Mesenchymal stem cell (in vitro differentiated cells and primary cell): ENCODE results near the gene CENPC.

Experiments used
- DNase-seq: peaks from one replicate; pipeline ENCODE4 v3.0.0-alpha.2; 2013
- H2AFZ ChIP-seq: one replicate; pipeline ENCODE4 v1.6.1; 2013; ENCODE audit warnings: low read depth, mild to moderate bottlenecking, control low read depth, inconsistent platforms, low read length, moderate library complexity
- H2AK5ac ChIP-seq: 2 replicates; pipeline ENCODE4 v1.6.1; 2013; ENCODE audit warnings: low read length, moderate library complexity, mild to moderate bottlenecking, inconsistent platforms; ENCODE audit not compliant: severe bottlenecking
- H2BK120ac ChIP-seq: one replicate; pipeline ENCODE4 v1.6.1; 2013; ENCODE audit warnings: low read depth, mild to moderate bottlenecking, inconsistent platforms, low read length, moderate library complexity
- H2BK12ac ChIP-seq, 2 experiments: one replicate each; pipeline ENCODE4 v1.6.1; 2013; ENCODE audit warnings: inconsistent platforms in 2 of 2, low read length in 2 of 2, mild to moderate bottlenecking in 2 of 2, moderate library complexity in 2 of 2, control low read depth in 1 of 2
- H2BK15ac ChIP-seq: one replicate; pipeline ENCODE4 v1.6.1; 2013; ENCODE audit warnings: mild to moderate bottlenecking, low read depth, inconsistent platforms; ENCODE audit not compliant: poor library complexity, severe bottlenecking
- H2BK5ac ChIP-seq: 2 replicates; pipeline ENCODE4 v1.6.1; 2013; ENCODE audit warnings: low read depth, mild to moderate bottlenecking, low read length, control low read depth, inconsistent platforms; ENCODE audit not compliant: poor library complexity, severe bottlenecking
- H3K14ac ChIP-seq, 2 experiments: one replicate each; pipeline ENCODE4 v1.6.1; 2013; ENCODE audit warnings: inconsistent platforms in 2 of 2, low read length in 2 of 2, control low read depth in 1 of 2, mild to moderate bottlenecking in 1 of 2, moderate library complexity in 1 of 2
- H3K18ac ChIP-seq, 2 experiments: one replicate each; pipeline ENCODE4 v1.6.1; 2013; ENCODE audit warnings: inconsistent platforms in 2 of 2, low read length in 2 of 2, control low read depth in 1 of 2, low read depth in 1 of 2, mild to moderate bottlenecking in 1 of 2
- H3K23ac ChIP-seq, 2 experiments: one replicate each; pipeline ENCODE4 v1.6.1; 2013; ENCODE audit warnings: inconsistent platforms in 2 of 2, low read length in 2 of 2, mild to moderate bottlenecking in 2 of 2, moderate library complexity in 2 of 2, control low read depth in 1 of 2
- H3K27ac ChIP-seq: 2 replicates; pipeline ENCODE4 v1.5.1; 2013; ENCODE audit warnings: mild to moderate bottlenecking, moderate library complexity, low read length, control low read depth, inconsistent platforms; ENCODE audit not compliant: poor library complexity, severe bottlenecking
- H3K27me3 ChIP-seq, 2 experiments: 2 replicates each; pipeline versions ENCODE4 v1.6.1 to v1.7.0; 2013; ENCODE audit warnings: low read length in 2 of 2, mild to moderate bottlenecking in 2 of 2, moderate library complexity in 2 of 2, control low read depth in 1 of 2, inconsistent platforms in 1 of 2; ENCODE audit not compliant: control insufficient read depth in 1 of 2, insufficient read depth in 1 of 2
- H3K36me3 ChIP-seq, 2 experiments: 2 replicates each; pipeline versions ENCODE4 v1.6.1 to v1.7.0; 2013; ENCODE audit warnings: low read length in 2 of 2, control low read depth in 1 of 2, inconsistent platforms in 1 of 2, low read depth in 1 of 2, mild to moderate bottlenecking in 1 of 2; ENCODE audit not compliant: insufficient read depth in 2 of 2, control insufficient read depth in 1 of 2
- H3K4ac ChIP-seq, 2 experiments: one replicate each; pipeline ENCODE4 v1.6.1; 2013; ENCODE audit warnings: inconsistent platforms in 2 of 2, low read length in 2 of 2, mild to moderate bottlenecking in 2 of 2, moderate library complexity in 2 of 2, control low read depth in 1 of 2, low read depth in 1 of 2
- H3K4me1 ChIP-seq: 2 replicates; pipeline ENCODE4 v1.6.1; 2013; ENCODE audit warnings: low read depth, low read length, control low read depth; ENCODE audit not compliant: control insufficient read depth, insufficient read depth
- H3K4me2 ChIP-seq: 2 replicates; pipeline ENCODE4 v1.6.1; 2013; ENCODE audit warnings: low read length, mild to moderate bottlenecking, inconsistent platforms; ENCODE audit not compliant: poor library complexity, severe bottlenecking
- H3K4me3 ChIP-seq, 2 experiments: 2 replicates each; pipeline versions ENCODE4 v1.5.1 to v1.7.0; 2013; ENCODE audit warnings: low read length in 2 of 2, mild to moderate bottlenecking in 2 of 2, control low read depth in 1 of 2, low read depth in 1 of 2; ENCODE audit not compliant: insufficient read depth in 1 of 2
- H3K79me1 ChIP-seq: replicated peaks from 2 replicates; pipeline ENCODE4 v1.6.1; 2013; ENCODE audit warnings: mild to moderate bottlenecking, control low read depth, low read length, inconsistent platforms; ENCODE audit not compliant: poor library complexity, severe bottlenecking
- H3K9ac ChIP-seq: 2 replicates; pipeline ENCODE4 v1.7.0; 2013; ENCODE audit warnings: mild to moderate bottlenecking, low read length, moderate library complexity
- H3K9me3 ChIP-seq: 2 replicates; pipeline ENCODE4 v1.7.0; 2013; ENCODE audit warnings: mild to moderate bottlenecking, low read length; ENCODE audit not compliant: control insufficient read depth
- H4K8ac ChIP-seq: one replicate; pipeline ENCODE4 v1.6.1; 2013; ENCODE audit warnings: inconsistent platforms, mild to moderate bottlenecking, low read length, moderate library complexity
- H4K91ac ChIP-seq: one replicate; pipeline ENCODE4 v1.6.1; 2013; ENCODE audit warnings: mild to moderate bottlenecking, low read length, inconsistent platforms
- WGBS: methylation state at CpG from one replicate; pipeline ENCODE4 v1.1.7; 2013; ENCODE audit warnings: mixed read lengths; 5-methylcytosine and 5-hydroxymethylcytosine counted together

The CENPC gene

DNA sequence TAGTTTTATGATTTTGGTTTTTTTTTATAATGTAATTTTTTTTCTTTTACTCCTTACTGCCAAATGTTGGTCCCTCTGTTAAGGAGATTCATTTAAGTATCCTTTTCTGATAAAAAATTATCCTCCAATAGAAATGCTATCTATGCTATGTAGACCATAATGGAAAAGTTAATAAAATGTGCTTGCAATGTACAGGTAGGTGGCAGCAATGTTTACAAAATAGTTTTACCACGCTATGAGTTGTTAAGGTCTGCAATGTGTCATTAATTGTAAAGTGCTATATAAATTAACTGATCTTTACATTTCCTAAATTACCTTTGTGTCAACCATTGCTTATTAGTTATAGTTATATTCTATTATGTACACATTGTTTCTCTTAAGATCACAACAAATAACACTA lies 3.8 kb upstream of the CENPC start:
- Histone ChIP-seq H2BK12ac (no peak overlapping the region), H3K4me3 (no peak overlapping the region), H3K18ac (no peak overlapping the region), H3K27ac (no peak overlapping the region), H3K36me3 (no peaks in the 10 kb centered on the region), H2BK15ac (no peak overlapping the region), H2BK120ac (no peak overlapping the region), H2BK5ac (no peak overlapping the region), H3K4ac (no peak overlapping the region), H3K27me3 (no peaks in the 10 kb centered on the region), H4K8ac (no peak overlapping the region), H3K9ac (no peak overlapping the region), H3K9me3 (no peaks in the 10 kb centered on the region), H3K23ac (no peak overlapping the region), H3K4me2 (no peak overlapping the region), H3K4me1 (no peaks in the 10 kb centered on the region), H4K91ac (no peak overlapping the region), H3K79me1 (no peaks in the 10 kb centered on the region), H2AK5ac (no peak overlapping the region), H3K14ac (no peak overlapping the region), H2AFZ (no peak overlapping the region)
- WGBS, result no CpG with 5 or more reads among the region's 1 CpG
- no peak for DNase-seq

DNA sequence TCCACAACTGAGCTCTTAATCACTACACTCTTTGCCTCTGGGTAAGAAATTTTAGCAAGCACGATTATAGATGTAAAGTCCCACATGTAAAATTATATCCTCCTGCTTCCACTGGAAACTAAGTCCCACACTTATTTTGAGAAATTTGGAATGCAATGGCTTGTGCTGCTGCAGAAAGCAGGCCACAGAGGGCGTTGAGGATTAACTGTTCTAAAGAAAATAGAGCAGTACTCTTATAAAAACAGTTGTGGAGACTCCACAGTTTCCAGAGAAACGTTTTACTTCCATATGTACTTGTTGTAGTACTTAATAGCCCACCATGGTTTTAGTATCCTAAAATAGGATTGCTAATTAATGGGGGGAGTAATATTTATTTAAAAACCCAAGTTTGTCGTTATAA lies 1.7 kb upstream of the CENPC start:
- WGBS, result 60% methylated on average over 1 of the region's 4 CpGs
- Histone ChIP-seq H2BK120ac (no peak overlapping the region), H3K23ac (no peak overlapping the region), H3K18ac (no peak overlapping the region), H2AK5ac (no peak overlapping the region), H2BK5ac (no peak overlapping the region), H3K36me3 (peaks cover 0 to 13% of the 10 kb centered on the region in 2 experiments), H3K4me2 (no peak overlapping the region), H2AFZ (no peak overlapping the region), H3K27ac (no peak overlapping the region), H2BK15ac (no peak overlapping the region), H3K9ac (peak overlapping the region; percentile 15), H3K4me1 (no peaks in the 10 kb centered on the region), H3K9me3 (no peaks in the 10 kb centered on the region), H3K4me3 (no peak overlapping the region), H3K4ac (no peak overlapping the region), H3K27me3 (no peaks in the 10 kb centered on the region), H4K91ac (no peak overlapping the region), H3K79me1 (peaks cover 2% of the 10 kb centered on the region), H3K14ac (no peak overlapping the region), H2BK12ac (no peak overlapping the region), H4K8ac (no peak overlapping the region)
- DNase-seq, result no peak

DNA sequence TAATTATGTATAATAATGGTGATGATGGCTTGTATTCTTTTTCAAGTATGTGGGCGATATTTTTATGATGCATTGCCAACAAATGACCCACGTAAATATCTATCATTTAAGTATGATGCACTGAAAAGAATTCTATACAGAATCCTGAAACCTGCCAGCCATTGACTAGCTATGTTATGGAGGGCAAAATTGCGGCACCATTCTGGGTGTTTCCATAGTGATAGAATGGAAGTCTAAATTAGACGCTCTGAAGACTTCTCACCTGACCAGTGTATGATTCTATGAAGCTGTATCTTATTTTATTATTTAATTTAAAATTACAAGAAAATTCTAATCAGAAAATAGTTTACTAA lies 677 bp upstream of the CENPC start:
- H3K14ac ChIP-seq, result no peak overlapping the region
- H4K91ac ChIP-seq, result no peak overlapping the region
- H3K9ac ChIP-seq, result peak overlapping the region; percentile 100
- no peak for DNase-seq
- H3K36me3 ChIP-seq, result peaks cover 0 to 20% of the 10 kb centered on the region in 2 experiments
- H3K4me2 ChIP-seq, result no peak overlapping the region
- no peaks in the 10 kb centered on the region for H3K4me1 ChIP-seq
- no peaks in the 10 kb centered on the region for H3K27me3 ChIP-seq
- H4K8ac ChIP-seq, result no peak overlapping the region
- H3K4me3 ChIP-seq, result peak overlapping the region in 1 of 2 experiments; percentile 78
- H3K4ac ChIP-seq, result no peak overlapping the region
- no peak overlapping the region for H2AK5ac ChIP-seq
- WGBS, result no CpG with 5 or more reads among the region's 4 CpGs
- H3K18ac ChIP-seq, result no peak overlapping the region
- H3K27ac ChIP-seq, result no peak overlapping the region
- no peak overlapping the region for H2AFZ ChIP-seq
- H3K23ac ChIP-seq, result no peak overlapping the region
- no peak overlapping the region for H2BK15ac ChIP-seq
- no peaks in the 10 kb centered on the region for H3K9me3 ChIP-seq
- H2BK5ac ChIP-seq, result no peak overlapping the region
- peaks cover 2% of the 10 kb centered on the region for H3K79me1 ChIP-seq
- no peak overlapping the region for H2BK12ac ChIP-seq
- no peak overlapping the region for H2BK120ac ChIP-seq

DNA sequence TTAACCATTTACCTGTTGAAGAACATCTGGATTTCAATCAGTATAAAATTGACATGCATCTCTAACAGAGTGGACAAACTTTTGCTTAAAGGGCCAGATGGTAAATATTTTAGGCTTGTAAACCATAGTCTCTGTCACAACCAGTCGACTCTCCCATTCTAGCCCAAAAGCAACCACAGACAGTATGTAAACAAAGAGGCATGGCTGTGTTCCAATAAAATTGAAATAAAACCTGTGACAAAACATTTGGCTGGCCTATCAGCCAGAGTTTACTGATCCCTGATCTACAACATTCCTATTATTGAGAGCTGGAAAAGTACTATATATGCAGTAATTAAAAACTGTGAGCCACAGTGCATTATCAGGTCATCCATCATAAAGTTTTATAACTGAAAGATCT lies 3.2 kb downstream of the CENPC start:
- Histone ChIP-seq H2BK5ac (no peak overlapping the region), H3K14ac (no peak overlapping the region), H3K4me2 (no peak overlapping the region), H3K79me1 (peaks cover 9% of the 10 kb centered on the region), H2AK5ac (no peak overlapping the region), H4K8ac (no peak overlapping the region), H3K4me1 (no peaks in the 10 kb centered on the region), H2AFZ (no peak overlapping the region), H2BK12ac (no peak overlapping the region), H3K9ac (no peak overlapping the region), H2BK15ac (no peak overlapping the region), H3K4ac (no peak overlapping the region), H3K18ac (no peak overlapping the region), H3K27me3 (no peaks in the 10 kb centered on the region), H3K27ac (no peak overlapping the region), H2BK120ac (no peak overlapping the region), H3K23ac (no peak overlapping the region), H3K36me3 (peaks cover 7 to 54% of the 10 kb centered on the region in 2 experiments), H4K91ac (no peak overlapping the region), H3K9me3 (no peaks in the 10 kb centered on the region), H3K4me3 (no peak overlapping the region)
- no CpG with 5 or more reads among the region's 1 CpG for WGBS
- DNase-seq, result no peak
